NB4 (cell line): Measurements from ENCODE around the gene CGREF1.

Experiments used
- CTCF ChIP-seq: IDR thresholded peaks from one replicate; pipeline ENCODE4 v1.5.1; 2012; ENCODE audit warnings: low read depth, low read length
- MAX ChIP-seq: IDR thresholded peaks from 2 replicates; pipeline ENCODE4 v1.6.1; 2011; ENCODE audit warnings: low read depth, low read length
- POLR2A ChIP-seq: IDR thresholded peaks from 2 replicates; pipeline ENCODE4 v1.6.1; 2011; ENCODE audit warnings: mild to moderate bottlenecking; ENCODE audit not compliant: insufficient read length; ENCODE audit errors: extremely low read depth

- TF ChIP-seq CTCF (peak; percentile 41), POLR2A (no peak), MAX (no peak)
Observed at GRCh38 chr2:27085673-27086089, 33.2 kb downstream of the CGREF1 start.
